Gastroesophageal sphincter (tissue), 4 donors: ENCODE results near the gene SLC4A4. TPM values are rescaled to one million over a fixed set of nuclear protein-coding genes. Genes with fewer than 3 reads are reported as not detected.

ENCODE experiments used
- ATAC-seq: fragments of 150-250 bp; one replicate; pipeline ENCODE4 v1.9.1; 2016; ENCODE audit warnings: mild to moderate bottlenecking, moderate library complexity
- H3K27ac ChIP-seq, 4 donors: fragments of 200-600 bp; sonication (generic) in 3 of 4; 1 replicate in 3 of 4; 2 replicates in 1 of 4; pipeline ENCODE4 v1.5.1; 2016 to 2019
- H3K27me3 ChIP-seq: fragments of 200-600 bp; sonication (generic); one replicate; pipeline ENCODE4 v1.5.1; 2019
- H3K36me3 ChIP-seq, 2 donors: fragments of 200-600 bp; sonication (generic); one replicate each; pipeline ENCODE4 v1.5.1; 2019; ENCODE audit warnings: control low read depth in 1 of 2
- H3K4me1 ChIP-seq, 3 donors: fragments of 200-600 bp; sonication (generic); 1 replicate in 2 of 3; 2 replicates in 1 of 3; pipeline ENCODE4 v1.5.1; 2016 to 2019; ENCODE audit warnings: control low read depth in 2 of 3
- H3K4me3 ChIP-seq, 2 donors: fragments of 200-600 bp; sonication (generic); one replicate each; pipeline ENCODE4 v1.5.1; 2019; ENCODE audit warnings: mild to moderate bottlenecking in 1 of 2, moderate library complexity in 1 of 2
- H3K9me3 ChIP-seq, 3 donors: fragments of 200-600 bp; sonication (generic); one replicate each; pipeline ENCODE4 v1.5.1; 2017 to 2019; ENCODE audit warnings: control low read depth in 2 of 3
- CTCF ChIP-seq, 4 experiments: fragments of 200-600 bp in 2 of 4; fragments of 450-650 bp in 2 of 4; sonication (generic) in 1 of 4; IDR thresholded peaks; one replicate each; pipeline ENCODE4 v1.5.1; 2017 to 2019; ENCODE audit warnings: antibody characterized with exemption in 4 of 4, mild to moderate bottlenecking in 2 of 4, moderate library complexity in 2 of 4
- EP300 ChIP-seq: sonication (generic); formaldehyde crosslinking; IDR thresholded peaks from one replicate; pipeline ENCODE4 v1.6.1; 2017; ENCODE audit warnings: antibody characterized with exemption, mild to moderate bottlenecking
- POLR2A ChIP-seq, 2 donors: fragments of 450-650 bp; IDR thresholded peaks; one replicate each; pipeline ENCODE4 v1.6.1; 2017; ENCODE audit warnings: antibody characterized with exemption in 2 of 2, mild to moderate bottlenecking in 2 of 2, moderate library complexity in 1 of 2
- POLR2AphosphoS5 ChIP-seq: sonication (generic); formaldehyde crosslinking; IDR thresholded peaks from one replicate; pipeline ENCODE4 v1.6.1; 2017; ENCODE audit warnings: antibody characterized with exemption
- WGBS, 2 donors: methylation state at CpG; one replicate each; pipeline ENCODE4 v1.1.5; 2018; ENCODE audit warnings: low coverage in 1 of 2; 5-methylcytosine and 5-hydroxymethylcytosine counted together
- total RNA-seq, 4 donors: library from RNA; depleted of rRNA; stranded (reverse); fragments of >200 nt; gene quantifications; one replicate each; pipeline ENCODE4 v1.1.0, GENCODE V29; 2016

SLC4A4 gene
- total RNA-seq, 4 donors from 2014 or later = 3.2 to 5.5 (median 4.4) TPM

DNA sequence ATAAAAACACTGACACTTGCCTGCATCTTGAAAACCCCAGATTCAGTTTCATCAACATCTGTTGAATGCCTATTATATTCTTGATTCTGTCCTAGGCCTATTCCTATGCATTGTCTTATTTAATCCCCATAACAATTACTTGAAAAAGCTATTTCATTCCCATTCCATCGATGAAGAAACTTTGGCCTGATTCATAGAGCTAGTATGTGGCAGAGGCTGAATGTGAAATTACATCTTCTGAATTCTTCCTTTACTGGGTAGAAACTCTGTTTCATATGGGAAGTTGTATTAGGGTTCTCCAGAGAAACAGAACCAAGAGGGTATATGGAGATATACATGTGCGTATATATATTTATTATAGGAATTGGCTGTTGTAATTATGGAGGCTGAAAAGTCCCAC is 35.0 kb upstream of the SLC4A4 start:
- no peak for TF ChIP-seq EP300
- TF ChIP-seq CTCF (IDR thresholded peaks at IDR 0.05) = no peak
- TF ChIP-seq POLR2A (IDR thresholded peaks at IDR 0.05) = no peak
- no peak for TF ChIP-seq POLR2AphosphoS5
- Histone ChIP-seq H3K27ac (no peak overlapping the region), H3K4me1 (no peaks in the 10 kb centered on the region), H3K4me3 (no peak overlapping the region), H3K9me3 (no peaks in the 10 kb centered on the region), H3K36me3 (no peaks in the 10 kb centered on the region), H3K27me3 (no peaks in the 10 kb centered on the region)
- 73 to 85% methylated on average over 2 of the region's 2 CpGs for WGBS, 2 donors
- no peak for ATAC-seq

DNA sequence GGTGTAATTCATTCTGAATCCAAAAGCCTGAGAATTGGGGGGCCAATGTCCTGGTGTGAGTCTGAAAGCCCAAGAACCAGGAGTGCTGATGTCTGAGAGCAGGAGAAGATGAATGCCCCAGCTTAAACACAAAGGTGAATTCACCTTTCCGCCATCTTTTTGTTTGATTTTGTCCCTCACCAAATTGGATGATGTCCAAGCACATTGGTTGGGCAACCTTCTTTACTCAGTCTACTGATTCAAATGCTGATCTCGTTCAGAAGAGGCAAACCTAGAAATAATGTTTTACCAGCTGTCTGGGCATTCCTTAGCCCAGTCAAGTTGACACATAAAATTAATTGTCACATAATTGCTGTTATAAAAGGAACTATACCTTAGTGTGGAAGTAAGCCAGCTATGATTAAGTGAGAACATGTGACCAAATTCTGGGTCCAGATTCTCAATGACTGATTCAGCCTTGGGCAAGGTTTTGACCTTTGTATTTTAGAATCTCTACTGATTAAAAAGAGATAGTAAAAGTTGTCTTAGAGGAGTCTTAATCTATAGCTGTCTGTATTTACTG is 34.5 kb upstream of the SLC4A4 start:
- no peak for ATAC-seq
- H3K27me3 ChIP-seq = no peaks in the 10 kb centered on the region
- H3K36me3 ChIP-seq = no peaks in the 10 kb centered on the region
- H3K4me1 ChIP-seq = no peaks in the 10 kb centered on the region
- H3K4me3 ChIP-seq = no peak overlapping the region
- no peak overlapping the region for H3K27ac ChIP-seq
- TF ChIP-seq POLR2A (IDR thresholded peaks at IDR 0.05) (no peak), POLR2AphosphoS5 (no peak), EP300 (no peak), CTCF (IDR thresholded peaks at IDR 0.05) (no peak)
- WGBS, 2 donors = 71 to 85% methylated on average over 2 of the region's 2 CpGs
- H3K9me3 ChIP-seq = no peaks in the 10 kb centered on the region

GRCh38 chr4:71307729-71308128 is 31.1 kb upstream of the SLC4A4 start:
- Histone ChIP-seq H3K4me1 (no peaks in the 10 kb centered on the region), H3K9me3 (no peaks in the 10 kb centered on the region), H3K27me3 (no peaks in the 10 kb centered on the region), H3K36me3 (no peaks in the 10 kb centered on the region), H3K27ac (no peak overlapping the region), H3K4me3 (no peak overlapping the region)
- TF ChIP-seq POLR2A (IDR thresholded peaks at IDR 0.05) = no peak
- TF ChIP-seq EP300 = no peak
- TF ChIP-seq POLR2AphosphoS5 = no peak
- no peak for TF ChIP-seq CTCF (IDR thresholded peaks at IDR 0.05)
- no peak for ATAC-seq
- WGBS, 2 donors = 94 to 100% methylated on average over 2 of the region's 2 CpGs

GRCh38 chr4:71322425-71322824 is 16.4 kb upstream of the SLC4A4 start:
- no peaks in the 10 kb centered on the region for H3K36me3 ChIP-seq
- ATAC-seq = no peak
- 66 to 68% methylated on average over 3 of the region's 3 CpGs for WGBS, 2 donors

More at GRCh38 chr4:71322425-71322824, 16.4 kb upstream of the SLC4A4 start:
- Histone ChIP-seq H3K27ac (no peak overlapping the region), H3K4me1 (no peaks in the 10 kb centered on the region), H3K4me3 (no peak overlapping the region), H3K9me3 (no peaks in the 10 kb centered on the region), H3K27me3 (no peaks in the 10 kb centered on the region)
- TF ChIP-seq EP300 (no peak), CTCF (IDR thresholded peaks at IDR 0.05) (no peak), POLR2AphosphoS5 (no peak), POLR2A (IDR thresholded peaks at IDR 0.05) (no peak)
